Neural cell (in vitro differentiated cells): Measurements from ENCODE around the gene ATF6.

Source experiments
- EP300 ChIP-seq: fragments of 450-650 bp; conservative IDR thresholded peaks from 2 replicates; pipeline ENCODE4 v1.6.1; 2014; ENCODE audit warnings: antibody characterized with exemption, mild to moderate bottlenecking, moderate library complexity; ENCODE audit not compliant: poor library complexity, severe bottlenecking
- EZH2 ChIP-seq: fragments of 200-600, 300-800 bp; shearing (Covaris generic), sonication (generic); IDR thresholded peaks from 2 replicates; pipeline ENCODE4 v1.6.1; 2014; ENCODE audit warnings: antibody characterized with exemption, low read length, borderline replicate concordance, mild to moderate bottlenecking; ENCODE audit not compliant: insufficient read depth, poor library complexity, severe bottlenecking
- POLR2AphosphoS5 ChIP-seq: IDR thresholded peaks from 2 replicates; pipeline ENCODE4 v1.6.1; 2012
- RAD21 ChIP-seq: fragments of 450-650 bp; conservative IDR thresholded peaks from 2 replicates; pipeline ENCODE4 v1.6.1; 2014; ENCODE audit warnings: antibody characterized with exemption, mild to moderate bottlenecking, moderate library complexity
- SMC3 ChIP-seq: fragments of 450-650 bp; conservative IDR thresholded peaks from 2 replicates; pipeline ENCODE4 v1.6.1; 2014; ENCODE audit warnings: antibody characterized with exemption, mild to moderate bottlenecking, moderate library complexity; ENCODE audit not compliant: poor library complexity
- TAF1 ChIP-seq: IDR thresholded peaks from 2 replicates; pipeline ENCODE4 v1.6.1; 2012; ENCODE audit warnings: low read depth
- TF ChIP-seq, protein P1 (sequence below): fragments of 450-650 bp; IDR thresholded peaks from 2 replicates; pipeline ENCODE4 v1.5.1; 2014; ENCODE audit warnings: antibody characterized with exemption, mild to moderate bottlenecking, moderate library complexity; ENCODE audit not compliant: poor library complexity, severe bottlenecking

DNA sequence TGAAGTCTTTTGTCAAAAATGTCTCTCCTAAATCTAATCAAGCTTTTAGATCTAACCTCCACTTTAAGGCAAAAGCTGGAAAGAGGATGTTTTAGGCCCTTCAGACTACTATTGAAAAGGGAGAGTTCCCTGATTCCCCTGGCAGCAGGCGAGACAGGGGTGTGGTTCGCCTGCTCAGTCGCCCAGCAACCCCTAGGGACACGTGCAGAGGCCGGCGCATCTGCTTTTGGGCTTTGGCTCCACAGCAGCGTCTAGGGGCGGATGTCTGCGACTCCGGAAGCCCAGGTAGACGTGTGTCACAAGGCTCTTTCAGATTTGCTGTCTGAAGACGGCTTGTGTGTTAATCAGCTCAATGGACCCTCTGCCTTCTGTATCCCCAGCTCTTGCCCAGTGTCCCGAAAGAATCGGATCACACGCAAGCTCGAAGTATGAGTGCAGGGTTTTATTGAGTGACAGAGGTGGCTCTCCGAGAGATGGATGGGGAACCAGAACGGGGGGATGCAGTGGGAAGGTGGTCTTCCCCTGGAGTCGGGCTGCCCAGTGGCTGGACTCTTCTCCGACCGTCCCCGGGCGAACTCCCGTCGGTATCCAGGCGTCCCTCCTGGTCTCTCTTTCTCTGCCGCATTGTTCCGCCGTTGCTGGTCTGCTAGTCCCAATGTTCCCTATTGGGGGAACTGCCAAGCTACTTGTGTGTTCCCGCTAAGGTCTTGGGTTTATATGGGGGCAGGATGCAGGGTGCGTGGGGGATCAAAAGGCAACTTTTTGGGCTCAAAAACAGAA lies 212.1 kb downstream of the ATF6 start:
- no peak for TF ChIP-seq POLR2AphosphoS5
- TF ChIP-seq, protein P1, sequence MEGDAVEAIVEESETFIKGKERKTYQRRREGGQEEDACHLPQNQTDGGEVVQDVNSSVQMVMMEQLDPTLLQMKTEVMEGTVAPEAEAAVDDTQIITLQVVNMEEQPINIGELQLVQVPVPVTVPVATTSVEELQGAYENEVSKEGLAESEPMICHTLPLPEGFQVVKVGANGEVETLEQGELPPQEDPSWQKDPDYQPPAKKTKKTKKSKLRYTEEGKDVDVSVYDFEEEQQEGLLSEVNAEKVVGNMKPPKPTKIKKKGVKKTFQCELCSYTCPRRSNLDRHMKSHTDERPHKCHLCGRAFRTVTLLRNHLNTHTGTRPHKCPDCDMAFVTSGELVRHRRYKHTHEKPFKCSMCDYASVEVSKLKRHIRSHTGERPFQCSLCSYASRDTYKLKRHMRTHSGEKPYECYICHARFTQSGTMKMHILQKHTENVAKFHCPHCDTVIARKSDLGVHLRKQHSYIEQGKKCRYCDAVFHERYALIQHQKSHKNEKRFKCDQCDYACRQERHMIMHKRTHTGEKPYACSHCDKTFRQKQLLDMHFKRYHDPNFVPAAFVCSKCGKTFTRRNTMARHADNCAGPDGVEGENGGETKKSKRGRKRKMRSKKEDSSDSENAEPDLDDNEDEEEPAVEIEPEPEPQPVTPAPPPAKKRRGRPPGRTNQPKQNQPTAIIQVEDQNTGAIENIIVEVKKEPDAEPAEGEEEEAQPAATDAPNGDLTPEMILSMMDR, result no peak
- no peak for TF ChIP-seq RAD21
- TF ChIP-seq EP300, result no peak
- TF ChIP-seq SMC3, result no peak
- TF ChIP-seq EZH2, result no peak
- no peak for TF ChIP-seq TAF1
